WTC11 (cell line): ENCODE results near the gene LARP1. TPM values are rescaled to one million over a fixed set of nuclear protein-coding genes. Genes with fewer than 3 reads are reported as not detected.
A peak's percentile ranks its signal among the peaks of the same experiment; 100 is the strongest.

ENCODE experiments used
- ATAC-seq: fragments of 200-7000 bp; cut with Tn5 transposase; 2 replicates; pipeline ENCODE4 v1.10.0; 2021; ENCODE audit warnings: mild to moderate bottlenecking, moderate library complexity
- CTCF ChIA-PET: fragments of 300-600 bp; sonication (Branson Sonifier 250); formaldehyde crosslinking; loops from one replicate; lab custom pipeline; 2021; ENCODE audit warnings: antibody characterized with exemption; lab: Charles Lee
- POLR2A ChIA-PET: fragments of 350-600 bp; sonication (Branson Sonifier 250); formaldehyde crosslinking; loops from one replicate; lab custom pipeline; 2021; ENCODE audit warnings: antibody characterized with exemption; lab: Charles Lee
- DNase-seq: peaks from one replicate; pipeline ENCODE4 v3.0.0; 2021; ENCODE audit warnings: low spot score
- H3K27ac Mint-ChIP-seq: 2 replicates; pipeline ENCODE4 v1.8.0; 2021; ENCODE audit warnings: mixed read lengths
- H3K27me3 Mint-ChIP-seq: 2 replicates; pipeline ENCODE4 v1.8.0; 2021; ENCODE audit warnings: low read depth, mild to moderate bottlenecking, moderate library complexity, mixed read lengths
- H3K36me3 Mint-ChIP-seq: 2 replicates; pipeline ENCODE4 v1.8.0; 2021; ENCODE audit warnings: mixed read lengths
- H3K4me1 Mint-ChIP-seq: 2 replicates; pipeline ENCODE4 v1.8.0; 2022; ENCODE audit warnings: mixed read lengths
- H3K4me3 Mint-ChIP-seq: 2 replicates; pipeline ENCODE4 v1.8.0; 2021; ENCODE audit warnings: mild to moderate bottlenecking, moderate library complexity, mixed read lengths
- H3K9me3 Mint-ChIP-seq: 2 replicates; pipeline ENCODE4 v1.8.0; 2021; ENCODE audit warnings: mixed read lengths
- CREM ChIP-seq: sonication (generic); formaldehyde crosslinking; IDR thresholded peaks from 2 replicates; pipeline ENCODE4 v1.8.1; 2022; ENCODE audit warnings: mild to moderate bottlenecking, missing genetic modification reagents, moderate library complexity
- EMX1 ChIP-seq: fragments of 250-450 bp; sonication (Bioruptor Pico); IDR thresholded peaks from 2 replicates; pipeline ENCODE4 v1.8.0; 2021; ENCODE audit warnings: mild to moderate bottlenecking
- MXD4 ChIP-seq: fragments of 250-450 bp; sonication (Bioruptor Pico); IDR thresholded peaks from 2 replicates; pipeline ENCODE4 v1.8.0; 2021; ENCODE audit warnings: mild to moderate bottlenecking, moderate library complexity, borderline replicate concordance
- NR2C2 ChIP-seq: sonication (generic); formaldehyde crosslinking; IDR thresholded peaks from 2 replicates; pipeline ENCODE4 v1.8.0; 2022; ENCODE audit warnings: mild to moderate bottlenecking, missing genetic modification reagents
- RORB ChIP-seq: fragments of 250-450 bp; sonication (Bioruptor Pico); IDR thresholded peaks from 2 replicates; pipeline ENCODE4 v1.9.0; 2021; ENCODE audit warnings: mild to moderate bottlenecking
- ZNF317 ChIP-seq: sonication (generic); formaldehyde crosslinking; IDR thresholded peaks from 2 replicates; pipeline ENCODE4 v1.8.1; 2023; ENCODE audit warnings: low read depth, mild to moderate bottlenecking, moderate library complexity, missing genetic modification reagents, borderline replicate concordance
- total RNA-seq: library from RNA; stranded (reverse); gene quantifications from 3 replicates; pipeline ENCODE4 v1.2.3, GENCODE V29; 2021
- TF ChIP-seq, protein P1 (sequence below): sonication (generic); formaldehyde crosslinking; IDR thresholded peaks from 2 replicates; pipeline ENCODE4 v1.8.0; 2023; ENCODE audit warnings: mild to moderate bottlenecking, missing genetic modification reagents
- TF ChIP-seq, protein P2 (sequence below): fragments of 250-450 bp; sonication (Bioruptor Pico); IDR thresholded peaks from 2 replicates; pipeline ENCODE4 v1.9.0; 2021; ENCODE audit warnings: mild to moderate bottlenecking, borderline replicate concordance
- TF ChIP-seq, protein P3 (sequence below): sonication (generic); formaldehyde crosslinking; IDR thresholded peaks from 2 replicates; pipeline ENCODE4 v1.8.1; 2023; ENCODE audit warnings: mild to moderate bottlenecking, missing genetic modification reagents, moderate library complexity
- TF ChIP-seq, protein P4 (sequence below): sonication (generic); formaldehyde crosslinking; IDR thresholded peaks from 2 replicates; pipeline ENCODE4 v1.8.1; 2023; ENCODE audit warnings: mild to moderate bottlenecking, missing genetic modification reagents
- TF ChIP-seq, protein P5 (sequence below): fragments of 250-450 bp; sonication (Bioruptor Pico); IDR thresholded peaks from 2 replicates; pipeline ENCODE4 v2.1.2; 2022; ENCODE audit warnings: mild to moderate bottlenecking, moderate library complexity
- TF ChIP-seq, protein P6 (sequence below): fragments of 250-450 bp; sonication (Bioruptor Pico); IDR thresholded peaks from 2 replicates; pipeline ENCODE4 v1.9.0; 2021; ENCODE audit warnings: moderate library complexity, mild to moderate bottlenecking, inconsistent platforms, borderline replicate concordance

The LARP1 gene
- total RNA-seq, 1 experiment from 2014 or later: 406 TPM

DNA sequence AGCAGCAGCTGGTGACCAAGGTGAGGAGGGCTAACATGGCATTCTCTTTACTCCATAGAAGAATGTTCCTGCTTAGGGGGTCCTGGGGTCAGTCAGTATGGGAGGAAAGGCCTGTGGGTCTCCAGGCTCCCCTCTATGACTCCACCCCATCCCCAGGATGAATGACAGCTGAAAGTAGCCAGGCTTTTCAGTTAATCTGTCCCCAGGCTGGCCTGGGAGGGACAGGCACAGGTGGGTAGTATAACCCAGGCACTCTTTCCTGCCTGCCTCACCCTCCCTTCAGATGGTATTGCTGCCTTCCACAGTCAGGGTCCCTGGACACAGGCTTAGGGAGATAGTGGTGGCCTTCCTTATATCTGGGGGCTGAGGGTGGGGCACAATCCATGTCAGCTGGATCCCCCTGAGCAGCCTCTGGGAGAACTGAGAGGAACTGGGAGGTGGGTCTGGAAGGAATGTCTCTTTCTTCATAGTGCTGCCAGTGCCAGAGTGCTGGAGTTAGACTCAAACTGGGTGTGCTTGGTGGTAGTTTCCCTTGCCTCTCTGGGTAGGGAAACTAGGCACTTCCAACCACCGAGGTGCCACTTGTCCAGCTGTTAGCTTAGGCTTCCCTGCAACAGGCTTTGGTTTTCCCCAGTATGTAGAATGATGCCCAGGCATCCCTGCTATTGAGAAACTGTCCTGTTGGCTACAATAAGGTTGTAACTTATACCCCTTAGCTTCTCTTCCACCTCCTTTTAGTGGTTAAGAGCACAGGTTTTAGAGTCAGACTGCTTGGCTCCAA is 27.8 kb downstream of the LARP1 start (continued):
- TF ChIP-seq, protein P1, sequence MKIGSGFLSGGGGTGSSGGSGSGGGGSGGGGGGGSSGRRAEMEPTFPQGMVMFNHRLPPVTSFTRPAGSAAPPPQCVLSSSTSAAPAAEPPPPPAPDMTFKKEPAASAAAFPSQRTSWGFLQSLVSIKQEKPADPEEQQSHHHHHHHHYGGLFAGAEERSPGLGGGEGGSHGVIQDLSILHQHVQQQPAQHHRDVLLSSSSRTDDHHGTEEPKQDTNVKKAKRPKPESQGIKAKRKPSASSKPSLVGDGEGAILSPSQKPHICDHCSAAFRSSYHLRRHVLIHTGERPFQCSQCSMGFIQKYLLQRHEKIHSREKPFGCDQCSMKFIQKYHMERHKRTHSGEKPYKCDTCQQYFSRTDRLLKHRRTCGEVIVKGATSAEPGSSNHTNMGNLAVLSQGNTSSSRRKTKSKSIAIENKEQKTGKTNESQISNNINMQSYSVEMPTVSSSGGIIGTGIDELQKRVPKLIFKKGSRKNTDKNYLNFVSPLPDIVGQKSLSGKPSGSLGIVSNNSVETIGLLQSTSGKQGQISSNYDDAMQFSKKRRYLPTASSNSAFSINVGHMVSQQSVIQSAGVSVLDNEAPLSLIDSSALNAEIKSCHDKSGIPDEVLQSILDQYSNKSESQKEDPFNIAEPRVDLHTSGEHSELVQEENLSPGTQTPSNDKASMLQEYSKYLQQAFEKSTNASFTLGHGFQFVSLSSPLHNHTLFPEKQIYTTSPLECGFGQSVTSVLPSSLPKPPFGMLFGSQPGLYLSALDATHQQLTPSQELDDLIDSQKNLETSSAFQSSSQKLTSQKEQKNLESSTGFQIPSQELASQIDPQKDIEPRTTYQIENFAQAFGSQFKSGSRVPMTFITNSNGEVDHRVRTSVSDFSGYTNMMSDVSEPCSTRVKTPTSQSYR (CRISPR knock-in tag): no peak
- TF ChIP-seq RORB: no peak
- TF ChIP-seq, protein P2, sequence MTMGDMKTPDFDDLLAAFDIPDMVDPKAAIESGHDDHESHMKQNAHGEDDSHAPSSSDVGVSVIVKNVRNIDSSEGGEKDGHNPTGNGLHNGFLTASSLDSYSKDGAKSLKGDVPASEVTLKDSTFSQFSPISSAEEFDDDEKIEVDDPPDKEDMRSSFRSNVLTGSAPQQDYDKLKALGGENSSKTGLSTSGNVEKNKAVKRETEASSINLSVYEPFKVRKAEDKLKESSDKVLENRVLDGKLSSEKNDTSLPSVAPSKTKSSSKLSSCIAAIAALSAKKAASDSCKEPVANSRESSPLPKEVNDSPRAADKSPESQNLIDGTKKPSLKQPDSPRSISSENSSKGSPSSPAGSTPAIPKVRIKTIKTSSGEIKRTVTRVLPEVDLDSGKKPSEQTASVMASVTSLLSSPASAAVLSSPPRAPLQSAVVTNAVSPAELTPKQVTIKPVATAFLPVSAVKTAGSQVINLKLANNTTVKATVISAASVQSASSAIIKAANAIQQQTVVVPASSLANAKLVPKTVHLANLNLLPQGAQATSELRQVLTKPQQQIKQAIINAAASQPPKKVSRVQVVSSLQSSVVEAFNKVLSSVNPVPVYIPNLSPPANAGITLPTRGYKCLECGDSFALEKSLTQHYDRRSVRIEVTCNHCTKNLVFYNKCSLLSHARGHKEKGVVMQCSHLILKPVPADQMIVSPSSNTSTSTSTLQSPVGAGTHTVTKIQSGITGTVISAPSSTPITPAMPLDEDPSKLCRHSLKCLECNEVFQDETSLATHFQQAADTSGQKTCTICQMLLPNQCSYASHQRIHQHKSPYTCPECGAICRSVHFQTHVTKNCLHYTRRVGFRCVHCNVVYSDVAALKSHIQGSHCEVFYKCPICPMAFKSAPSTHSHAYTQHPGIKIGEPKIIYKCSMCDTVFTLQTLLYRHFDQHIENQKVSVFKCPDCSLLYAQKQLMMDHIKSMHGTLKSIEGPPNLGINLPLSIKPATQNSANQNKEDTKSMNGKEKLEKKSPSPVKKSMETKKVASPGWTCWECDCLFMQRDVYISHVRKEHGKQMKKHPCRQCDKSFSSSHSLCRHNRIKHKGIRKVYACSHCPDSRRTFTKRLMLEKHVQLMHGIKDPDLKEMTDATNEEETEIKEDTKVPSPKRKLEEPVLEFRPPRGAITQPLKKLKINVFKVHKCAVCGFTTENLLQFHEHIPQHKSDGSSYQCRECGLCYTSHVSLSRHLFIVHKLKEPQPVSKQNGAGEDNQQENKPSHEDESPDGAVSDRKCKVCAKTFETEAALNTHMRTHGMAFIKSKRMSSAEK (CRISPR knock-in tag): no peak
- TF ChIP-seq, protein P3, sequence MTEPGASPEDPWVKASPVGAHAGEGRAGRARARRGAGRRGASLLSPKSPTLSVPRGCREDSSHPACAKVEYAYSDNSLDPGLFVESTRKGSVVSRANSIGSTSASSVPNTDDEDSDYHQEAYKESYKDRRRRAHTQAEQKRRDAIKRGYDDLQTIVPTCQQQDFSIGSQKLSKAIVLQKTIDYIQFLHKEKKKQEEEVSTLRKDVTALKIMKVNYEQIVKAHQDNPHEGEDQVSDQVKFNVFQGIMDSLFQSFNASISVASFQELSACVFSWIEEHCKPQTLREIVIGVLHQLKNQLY (CRISPR knock-in tag): no peak
- no peak for TF ChIP-seq CREM (CRISPR knock-in tag)
- TF ChIP-seq, protein P4, sequence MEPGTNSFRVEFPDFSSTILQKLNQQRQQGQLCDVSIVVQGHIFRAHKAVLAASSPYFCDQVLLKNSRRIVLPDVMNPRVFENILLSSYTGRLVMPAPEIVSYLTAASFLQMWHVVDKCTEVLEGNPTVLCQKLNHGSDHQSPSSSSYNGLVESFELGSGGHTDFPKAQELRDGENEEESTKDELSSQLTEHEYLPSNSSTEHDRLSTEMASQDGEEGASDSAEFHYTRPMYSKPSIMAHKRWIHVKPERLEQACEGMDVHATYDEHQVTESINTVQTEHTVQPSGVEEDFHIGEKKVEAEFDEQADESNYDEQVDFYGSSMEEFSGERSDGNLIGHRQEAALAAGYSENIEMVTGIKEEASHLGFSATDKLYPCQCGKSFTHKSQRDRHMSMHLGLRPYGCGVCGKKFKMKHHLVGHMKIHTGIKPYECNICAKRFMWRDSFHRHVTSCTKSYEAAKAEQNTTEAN (CRISPR knock-in tag): no peak
- TF ChIP-seq NR2C2 (CRISPR knock-in tag): no peak
- no peak for TF ChIP-seq EMX1

DNA sequence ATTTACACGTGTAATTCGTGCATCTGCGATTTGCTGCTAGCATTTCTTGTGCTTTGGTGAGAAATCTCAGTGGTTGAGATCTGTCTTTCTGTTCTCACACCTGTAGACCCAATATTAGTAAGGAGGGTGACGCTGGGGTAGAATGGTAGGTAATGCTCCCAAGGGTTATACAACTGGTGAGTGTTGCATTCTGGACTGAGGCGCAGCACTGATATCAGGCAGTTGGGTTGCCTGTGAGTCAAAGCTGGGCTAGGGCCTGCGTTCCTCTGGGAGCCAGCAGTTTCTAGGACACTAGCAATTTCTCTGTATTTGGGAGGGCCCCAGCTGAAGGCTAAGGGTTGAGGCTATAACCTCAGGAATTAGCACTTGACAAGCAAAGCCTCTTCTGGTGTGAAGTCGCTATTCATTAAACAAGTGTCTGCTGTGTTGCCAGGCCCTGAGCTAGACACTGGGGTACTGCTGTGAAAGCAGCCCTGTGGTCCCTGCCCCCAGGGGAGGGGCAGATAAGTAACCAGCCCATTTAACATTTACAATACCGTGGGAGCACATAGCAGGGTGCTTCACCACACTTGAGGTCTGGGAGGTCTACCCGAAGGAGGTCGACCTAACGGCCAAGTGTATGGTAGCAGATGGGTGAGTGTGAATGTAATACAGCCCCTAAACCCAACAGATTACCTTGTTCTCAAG is 28.7 kb downstream of the LARP1 start:
- DNase-seq: no peak
- ChIA-PET POLR2A (interaction anchor here (0.6 to 0.9 kb wide), 2 partner anchors 16 to 114 kb away, joined by 3 read pairs; no protein-coding TSS in a partner anchor), CTCF (interaction anchor here (0.6 to 1.2 kb wide), 3 partner anchors 63 to 152 kb away, joined by 3 to 4 read pairs (median 3); no protein-coding TSS in a partner anchor)
- Mint-ChIP-seq H3K4me3 (no peak overlapping the region), H3K27me3 (no peaks in the 10 kb centered on the region), H3K27ac (peak overlapping the region; percentile 91), H3K36me3 (0 out of 2 replicates have a peak, but pooled peaks cover 4% of the 10 kb centered on the region), H3K9me3 (no peaks in the 10 kb centered on the region), H3K4me1 (peaks cover 93% of the 10 kb centered on the region)
- peak; percentile 7; the same call in 1 of the 2 replicates for ATAC-seq
- TF ChIP-seq ZNF317 (CRISPR knock-in tag) (no peak), MXD4 (CRISPR knock-in tag) (no peak)
- TF ChIP-seq, protein P5, sequence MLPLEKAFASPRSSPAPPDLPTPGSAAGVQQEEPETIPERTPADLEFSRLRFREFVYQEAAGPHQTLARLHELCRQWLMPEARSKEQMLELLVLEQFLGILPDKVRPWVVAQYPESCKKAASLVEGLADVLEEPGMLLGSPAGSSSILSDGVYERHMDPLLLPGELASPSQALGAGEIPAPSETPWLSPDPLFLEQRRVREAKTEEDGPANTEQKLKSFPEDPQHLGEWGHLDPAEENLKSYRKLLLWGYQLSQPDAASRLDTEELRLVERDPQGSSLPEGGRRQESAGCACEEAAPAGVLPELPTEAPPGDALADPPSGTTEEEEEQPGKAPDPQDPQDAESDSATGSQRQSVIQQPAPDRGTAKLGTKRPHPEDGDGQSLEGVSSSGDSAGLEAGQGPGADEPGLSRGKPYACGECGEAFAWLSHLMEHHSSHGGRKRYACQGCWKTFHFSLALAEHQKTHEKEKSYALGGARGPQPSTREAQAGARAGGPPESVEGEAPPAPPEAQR (CRISPR knock-in tag): no peak
- TF ChIP-seq, protein P6, sequence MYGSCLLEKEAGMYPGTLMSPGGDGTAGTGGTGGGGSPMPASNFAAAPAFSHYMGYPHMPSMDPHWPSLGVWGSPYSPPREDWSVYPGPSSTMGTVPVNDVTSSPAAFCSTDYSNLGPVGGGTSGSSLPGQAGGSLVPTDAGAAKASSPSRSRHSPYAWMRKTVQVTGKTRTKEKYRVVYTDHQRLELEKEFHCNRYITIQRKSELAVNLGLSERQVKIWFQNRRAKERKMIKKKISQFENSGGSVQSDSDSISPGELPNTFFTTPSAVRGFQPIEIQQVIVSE (CRISPR knock-in tag): no peak
